Right cardiac atrium (tissue), 5 donors: Measurements from ENCODE around the gene TOP3A. TPM values are rescaled to one million over a fixed set of nuclear protein-coding genes. Genes with fewer than 3 reads are reported as not detected.

Source experiments
- ATAC-seq, 2 donors: fragments of 200-7000 bp; cut with Tn5 transposase; one replicate each; pipeline versions ENCODE4 v1.8.0 to v1.9.1; 2020; ENCODE audit warnings: moderate library complexity in 2 of 2, mild to moderate bottlenecking in 1 of 2
- DNase-seq, 3 donors: peaks; one replicate each; pipeline ENCODE4 v3.0.0-alpha.2; 2020
- H3K27ac ChIP-seq: one replicate; pipeline ENCODE4 v1.5.1; 2013; ENCODE audit warnings: mild to moderate bottlenecking, low read length, control low read depth, moderate library complexity
- H3K27me3 ChIP-seq: one replicate; pipeline ENCODE4 v1.6.1; 2013; ENCODE audit not compliant: control insufficient read depth, insufficient read depth
- H3K4me1 ChIP-seq: one replicate; pipeline ENCODE4 v1.6.1; 2013; ENCODE audit warnings: low read length; ENCODE audit not compliant: control insufficient read depth, insufficient read depth
- H3K4me3 ChIP-seq: one replicate; pipeline ENCODE4 v1.5.1; 2013; ENCODE audit warnings: low read length, control low read depth
- H3K9me3 ChIP-seq: one replicate; pipeline ENCODE4 v1.6.1; 2013; ENCODE audit warnings: low read length; ENCODE audit not compliant: control insufficient read depth
- WGBS: extraction: QIAGEN DNeasy Blood & Tissue Kit; methylation state at CpG from one replicate; pipeline ENCODE4 v1.1.7; 2013; 5-methylcytosine and 5-hydroxymethylcytosine counted together
- intact Hi-C, 4 donors: fragments of 100-400 bp; cut with DNase I; formaldehyde crosslinking; loops; one replicate each; pipeline versions ENCODE4 v1.11.0 to v1.14.0; 2022 to 2023
- polyA plus RNA-seq: library from polyadenylated mRNA; stranded (reverse); fragments of 200-250 nt; gene quantifications from one replicate; pipeline ENCODE4 v1.2.3, GENCODE V29; 2013
- total RNA-seq, 4 donors: library from RNA; stranded (reverse); fragmentation: NEBNext Ultra II Directional; extraction: Animal tissue kit (Norgen Biotek cat#: 25700); gene quantifications; one replicate each; pipeline ENCODE4 v1.2.1, GENCODE V29; 2021
- donor health status: healthy with polysubstance abuse.
- donor health status: DM: no; HTN: yes; CAD: no.
- donor health status: DM: no; HTN: no; CAD: no.
- donor health status: DM: no; HTN: yes; CAD: no; lungs with severe emphysema.
- donor health status: DM: yes; HTN: yes; CAD: no.

The TOP3A gene
- total and polyA plus RNA-seq, 5 donors: 8.9 to 14.9 (median 11.0) TPM

GRCh38 chr17:18323007-18323406 is 8.2 kb upstream of the TOP3A start:
- WGBS: 64% methylated on average over 3 of the region's 3 CpGs
- ATAC-seq (no peak), DNase-seq (no peak)
- Histone ChIP-seq H3K27ac (no peak overlapping the region), H3K9me3 (no peaks in the 10 kb centered on the region), H3K4me3 (no peak overlapping the region), H3K27me3 (no peaks in the 10 kb centered on the region), H3K4me1 (peaks cover 5% of the 10 kb centered on the region)
- intact Hi-C loops: no loop called here

DNA sequence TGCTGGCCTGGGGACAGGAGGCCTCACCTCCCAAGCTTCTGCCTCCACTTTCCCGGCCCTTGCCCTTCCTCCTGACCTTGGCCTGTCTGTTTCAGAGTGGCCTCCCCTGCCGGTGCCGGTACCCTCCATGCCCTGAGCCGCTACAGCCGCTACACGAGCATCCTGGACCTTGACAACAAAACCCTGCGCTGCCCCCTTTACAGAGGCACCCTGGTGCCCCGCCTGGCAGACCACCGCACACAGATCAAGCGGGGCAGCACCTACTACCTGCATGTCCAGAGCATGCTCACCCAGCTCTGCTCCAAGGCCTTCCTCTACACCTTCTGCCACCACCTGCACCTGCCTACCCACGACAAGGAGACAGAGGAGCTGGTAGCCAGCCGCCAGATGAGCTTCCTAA is 7.7 kb upstream of the TOP3A start:
- no peaks in the 10 kb centered on the region for H3K27me3 ChIP-seq
- H3K9me3 ChIP-seq: no peaks in the 10 kb centered on the region
- 92% methylated on average over 12 of the region's 12 CpGs for WGBS
- DNase-seq (no peak), ATAC-seq (no peak)
- intact Hi-C loops: no loop called here
- H3K4me3 ChIP-seq: no peak overlapping the region
- peaks cover 8% of the 10 kb centered on the region for H3K4me1 ChIP-seq
- no peak overlapping the region for H3K27ac ChIP-seq

GRCh38 chr17:18321309-18321708 is 6.5 kb upstream of the TOP3A start:
- no peak for ATAC-seq
- H3K27me3 ChIP-seq: no peaks in the 10 kb centered on the region
- H3K27ac ChIP-seq: no peak overlapping the region
- no peaks in the 10 kb centered on the region for H3K9me3 ChIP-seq
- H3K4me3 ChIP-seq: no peak overlapping the region
- WGBS: 74% methylated on average over 5 of the region's 5 CpGs
- intact Hi-C loops: no loop called here
- peaks cover 10% of the 10 kb centered on the region for H3K4me1 ChIP-seq
- DNase-seq: no peak

GRCh38 chr17:18320301-18320700 is 5.5 kb upstream of the TOP3A start:
- Histone ChIP-seq H3K9me3 (no peaks in the 10 kb centered on the region), H3K27me3 (no peaks in the 10 kb centered on the region), H3K27ac (no peak overlapping the region), H3K4me3 (no peak overlapping the region), H3K4me1 (peaks cover 16% of the 10 kb centered on the region)
- intact Hi-C loops: no loop called here
- no peak for ATAC-seq
- peak in 1 of 3 donors; percentile 55 for DNase-seq
- whole genome bisulfite sequencing: 81% methylated on average over 7 of the region's 7 CpGs

GRCh38 chr17:18319604-18320256 is 4.9 kb upstream of the TOP3A start:
- DNase-seq: no peak
- Histone ChIP-seq H3K27ac (no peak overlapping the region), H3K4me3 (no peak overlapping the region), H3K4me1 (peaks cover 16% of the 10 kb centered on the region), H3K27me3 (no peaks in the 10 kb centered on the region), H3K9me3 (no peaks in the 10 kb centered on the region)
- WGBS: 59% methylated on average over 13 of the region's 13 CpGs
- intact Hi-C loops: loop anchor here in 1 of 4 donors (10.0 kb wide), 1 partner anchor 105 kb away; no protein-coding TSS in a partner anchor
- no peak for ATAC-seq

- H3K9me3 ChIP-seq: no peaks in the 10 kb centered on the region
- DNase-seq (no peak), ATAC-seq (no peak)
- 79% methylated on average over 18 of the region's 18 CpGs for WGBS
- H3K27me3 ChIP-seq: no peaks in the 10 kb centered on the region
- peaks cover 17% of the 10 kb centered on the region for H3K4me1 ChIP-seq
- H3K27ac ChIP-seq: no peak overlapping the region
- no peak overlapping the region for H3K4me3 ChIP-seq
- intact Hi-C loops: loop anchor here in 1 of 4 donors (10.0 kb wide), 1 partner anchor 104 kb away; no protein-coding TSS in a partner anchor
Measured at GRCh38 chr17:18318771-18319450, 4.1 kb upstream of the TOP3A start.

DNA sequence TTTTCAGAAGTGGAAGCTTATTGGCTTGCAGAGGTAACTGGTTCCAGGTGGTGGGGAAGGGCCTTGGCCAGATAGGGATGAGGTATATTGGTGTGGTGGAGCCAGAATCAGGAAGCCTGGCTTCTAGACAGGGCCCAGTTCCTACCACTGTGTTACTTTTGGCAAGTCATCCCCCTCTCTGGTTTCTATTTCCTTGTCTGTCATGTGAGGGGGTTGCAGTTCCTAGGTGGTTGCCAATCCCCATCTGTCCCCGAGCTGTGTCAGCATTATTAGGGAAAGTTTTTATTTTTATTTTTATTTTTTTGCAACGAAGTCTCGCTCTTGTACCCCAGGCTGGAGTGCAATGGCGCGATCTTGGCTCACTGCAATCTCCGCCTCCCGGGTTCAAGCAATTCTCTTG is 3.3 kb upstream of the TOP3A start:
- WGBS: 82% methylated on average over 7 of the region's 7 CpGs
- ATAC-seq (no peak), DNase-seq (no peak)
- intact Hi-C loops: loop anchor here in 1 of 4 donors (10.0 kb wide), 1 partner anchor 103 kb away; no protein-coding TSS in a partner anchor
- H3K27me3 ChIP-seq: no peaks in the 10 kb centered on the region
- H3K4me1 ChIP-seq: peaks cover 18% of the 10 kb centered on the region
- no peak overlapping the region for H3K4me3 ChIP-seq
- H3K27ac ChIP-seq: no peak overlapping the region
- no peaks in the 10 kb centered on the region for H3K9me3 ChIP-seq

GRCh38 chr17:18315961-18316360 is 1.2 kb upstream of the TOP3A start:
- 69% methylated on average over 11 of the region's 11 CpGs for WGBS
- H3K4me3 ChIP-seq: peak overlapping the region; percentile 73
- H3K27me3 ChIP-seq: no peaks in the 10 kb centered on the region
- peak overlapping the region; percentile 8 for H3K27ac ChIP-seq
- ATAC-seq: no peak
- no peak for DNase-seq
- peaks cover 18% of the 10 kb centered on the region for H3K4me1 ChIP-seq
- no peaks in the 10 kb centered on the region for H3K9me3 ChIP-seq
- intact Hi-C loops: loop anchor here in 1 of 4 donors (10.0 kb wide), 1 partner anchor 101 kb away; no protein-coding TSS in a partner anchor

DNA sequence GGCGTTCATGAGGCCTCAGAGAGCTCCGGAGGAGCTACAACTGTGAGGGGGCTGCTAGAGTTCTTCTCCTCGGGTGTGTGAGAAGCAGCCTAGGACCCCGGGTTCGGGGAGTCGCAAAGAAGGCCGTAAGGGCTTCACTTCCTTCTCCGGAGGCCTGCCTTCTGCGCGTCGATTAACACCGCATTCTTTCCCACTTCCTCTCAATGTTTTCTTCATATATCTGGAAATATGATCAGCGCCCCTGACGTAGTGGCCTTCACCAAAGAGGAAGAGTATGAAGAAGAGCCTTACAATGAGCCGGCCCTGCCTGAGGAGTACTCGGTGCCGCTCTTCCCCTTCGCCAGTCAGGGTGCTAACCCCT is 748 bp upstream of the TOP3A start:
- H3K4me3 ChIP-seq: peak overlapping the region; percentile 73
- H3K9me3 ChIP-seq: no peaks in the 10 kb centered on the region
- ATAC-seq (no peak), DNase-seq (no peak)
- H3K27ac ChIP-seq: peak overlapping the region; percentile 72
- H3K4me1 ChIP-seq: peaks cover 18% of the 10 kb centered on the region
- 7% methylated on average over 18 of the region's 18 CpGs for WGBS
- intact Hi-C loops: loop anchor here in 1 of 4 donors (10.0 kb wide), 1 partner anchor 101 kb away; no protein-coding TSS in a partner anchor
- no peaks in the 10 kb centered on the region for H3K27me3 ChIP-seq

GRCh38 chr17:18314059-18314730 is 599 bp downstream of the TOP3A start:
- intact Hi-C loops: loop anchor here in 1 of 4 donors (10.0 kb wide), 1 partner anchor 99 kb away; no protein-coding TSS in a partner anchor
- no peak for ATAC-seq
- WGBS: under 1% methylated on average over 39 of the region's 39 CpGs

DNA sequence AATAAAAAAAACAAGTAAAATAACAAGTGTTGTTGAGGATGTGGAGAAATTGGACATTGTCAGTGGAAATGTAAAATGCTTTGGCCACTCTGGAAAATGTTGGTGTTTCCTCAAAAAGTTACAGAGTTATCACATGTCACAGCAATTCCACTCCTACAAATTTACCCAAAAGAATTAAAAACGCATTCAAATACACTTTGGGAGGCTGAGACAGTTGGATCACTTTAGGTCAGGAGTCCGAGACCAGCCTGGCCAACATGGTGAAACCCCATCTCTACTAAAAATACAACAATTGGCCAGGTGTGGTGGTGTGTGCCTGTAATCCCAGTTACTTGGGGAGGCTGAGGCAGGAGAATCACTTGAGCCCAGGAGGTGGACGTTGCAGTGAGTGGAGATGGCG is 5.6 kb downstream of the TOP3A start:
- intact Hi-C loops: no loop called here
- H3K27me3 ChIP-seq: no peaks in the 10 kb centered on the region
- 91% methylated on average over 4 of the region's 4 CpGs for whole genome bisulfite sequencing
- ATAC-seq: no peak
- DNase-seq: no peak
- H3K27ac ChIP-seq: no peak overlapping the region
- H3K4me3 ChIP-seq: no peak overlapping the region
- H3K4me1 ChIP-seq: peaks cover 2% of the 10 kb centered on the region
- H3K9me3 ChIP-seq: no peaks in the 10 kb centered on the region

More at GRCh38 chr17:18314059-18314730, 599 bp downstream of the TOP3A start:
- Histone ChIP-seq H3K4me1 (peaks cover 12% of the 10 kb centered on the region), H3K27ac (peak overlapping the region; percentile 91), H3K9me3 (no peaks in the 10 kb centered on the region), H3K4me3 (peak overlapping the region; percentile 73), H3K27me3 (no peaks in the 10 kb centered on the region)
- DNase-seq: no peak
